GM12865 (cell line): ENCODE measurements around the gene DNAH12.

Experiments used
- DNase-seq: peaks from one replicate; pipeline ENCODE4 v3.0.0; 2010; ENCODE audit warnings: low read depth
- H3K4me3 ChIP-seq: 2 replicates; pipeline ENCODE4 v1.5.1; 2011; ENCODE audit warnings: mild to moderate bottlenecking, low read depth, low read length, control low read depth
- TF ChIP-seq, protein P1 (sequence below): IDR thresholded peaks from 2 replicates; pipeline ENCODE4 v1.5.1; 2011; ENCODE audit warnings: low read length, control low read depth, low read depth, inconsistent platforms; ENCODE audit not compliant: insufficient read depth; ENCODE audit errors: missing control alignments

Gene DNAH12

GRCh38 chr3:57538465-57538864 is 5.7 kb downstream of the DNAH12 start:
- TF ChIP-seq, protein P1, sequence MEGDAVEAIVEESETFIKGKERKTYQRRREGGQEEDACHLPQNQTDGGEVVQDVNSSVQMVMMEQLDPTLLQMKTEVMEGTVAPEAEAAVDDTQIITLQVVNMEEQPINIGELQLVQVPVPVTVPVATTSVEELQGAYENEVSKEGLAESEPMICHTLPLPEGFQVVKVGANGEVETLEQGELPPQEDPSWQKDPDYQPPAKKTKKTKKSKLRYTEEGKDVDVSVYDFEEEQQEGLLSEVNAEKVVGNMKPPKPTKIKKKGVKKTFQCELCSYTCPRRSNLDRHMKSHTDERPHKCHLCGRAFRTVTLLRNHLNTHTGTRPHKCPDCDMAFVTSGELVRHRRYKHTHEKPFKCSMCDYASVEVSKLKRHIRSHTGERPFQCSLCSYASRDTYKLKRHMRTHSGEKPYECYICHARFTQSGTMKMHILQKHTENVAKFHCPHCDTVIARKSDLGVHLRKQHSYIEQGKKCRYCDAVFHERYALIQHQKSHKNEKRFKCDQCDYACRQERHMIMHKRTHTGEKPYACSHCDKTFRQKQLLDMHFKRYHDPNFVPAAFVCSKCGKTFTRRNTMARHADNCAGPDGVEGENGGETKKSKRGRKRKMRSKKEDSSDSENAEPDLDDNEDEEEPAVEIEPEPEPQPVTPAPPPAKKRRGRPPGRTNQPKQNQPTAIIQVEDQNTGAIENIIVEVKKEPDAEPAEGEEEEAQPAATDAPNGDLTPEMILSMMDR: no peak
- H3K4me3 ChIP-seq: no peak overlapping the region
- no peak for DNase-seq

- TF ChIP-seq, protein P1: no peak
- DNase-seq: no peak
- no peak overlapping the region for H3K4me3 ChIP-seq
Measured at GRCh38 chr3:57530071-57530608, 14.0 kb downstream of the DNAH12 start.

GRCh38 chr3:57518276-57518915 is 25.7 kb downstream of the DNAH12 start:
- TF ChIP-seq, protein P1: no peak
- no peak for DNase-seq
- no peak overlapping the region for H3K4me3 ChIP-seq

GRCh38 chr3:57512166-57512565 is 32.0 kb downstream of the DNAH12 start:
- no peak overlapping the region for H3K4me3 ChIP-seq
- no peak for DNase-seq
- TF ChIP-seq, protein P1: no peak

DNA sequence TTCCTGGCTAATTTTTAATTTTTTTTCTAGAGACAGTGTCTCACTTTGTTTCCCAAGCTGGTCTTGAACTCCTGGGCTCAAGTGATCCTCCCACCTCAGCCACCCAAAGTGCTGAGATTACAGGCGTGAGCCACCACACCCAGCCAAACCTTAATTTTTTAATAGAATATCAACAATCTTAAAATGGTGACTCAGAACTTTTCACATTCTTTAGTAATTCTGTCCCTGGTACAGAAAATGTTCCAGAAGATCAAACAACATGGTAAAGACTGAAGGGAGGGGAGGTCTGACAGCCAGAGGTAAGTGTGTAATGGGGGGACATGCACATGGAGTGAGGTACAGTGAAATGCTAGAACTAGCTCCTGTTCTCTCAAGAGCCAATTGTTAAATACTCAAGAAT is 38.2 kb downstream of the DNAH12 start:
- TF ChIP-seq, protein P1: no peak
- H3K4me3 ChIP-seq: no peak overlapping the region

GRCh38 chr3:57500506-57500905 is 43.6 kb downstream of the DNAH12 start:
- TF ChIP-seq, protein P1: no peak
- no peak for DNase-seq
- no peak overlapping the region for H3K4me3 ChIP-seq

More for the DNA sequence above, 38.2 kb downstream of the DNAH12 start:
- no peak for DNase-seq

DNA sequence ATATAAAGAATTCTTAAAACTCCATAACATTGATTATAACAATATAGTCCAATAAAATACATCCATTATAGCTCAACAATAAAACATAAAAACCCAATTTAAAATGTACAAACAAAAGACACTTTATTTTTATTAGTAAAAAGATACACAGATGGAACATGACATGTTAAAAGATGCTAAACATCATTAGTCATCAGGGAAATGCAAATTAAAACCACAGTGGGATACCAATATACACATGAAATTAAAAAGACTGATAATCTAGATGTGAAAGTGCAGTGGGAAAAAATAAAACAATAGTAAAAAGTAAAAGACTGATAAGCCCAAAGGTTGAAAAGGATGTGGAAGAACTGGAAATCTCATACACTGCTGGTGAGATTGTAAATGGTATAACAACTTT is 46.2 kb downstream of the DNAH12 start:
- TF ChIP-seq, protein P1: no peak
- no peak overlapping the region for H3K4me3 ChIP-seq

More for the DNA sequence above, 46.2 kb downstream of the DNAH12 start:
- DNase-seq: no peak
